ENCODE data around the gene CACTIN.

- no peak for TF ChIP-seq EZH2 (IDR thresholded peaks at IDR 0.05; ENCODE audit: low read depth)
- TF ChIP-seq, protein P1, sequence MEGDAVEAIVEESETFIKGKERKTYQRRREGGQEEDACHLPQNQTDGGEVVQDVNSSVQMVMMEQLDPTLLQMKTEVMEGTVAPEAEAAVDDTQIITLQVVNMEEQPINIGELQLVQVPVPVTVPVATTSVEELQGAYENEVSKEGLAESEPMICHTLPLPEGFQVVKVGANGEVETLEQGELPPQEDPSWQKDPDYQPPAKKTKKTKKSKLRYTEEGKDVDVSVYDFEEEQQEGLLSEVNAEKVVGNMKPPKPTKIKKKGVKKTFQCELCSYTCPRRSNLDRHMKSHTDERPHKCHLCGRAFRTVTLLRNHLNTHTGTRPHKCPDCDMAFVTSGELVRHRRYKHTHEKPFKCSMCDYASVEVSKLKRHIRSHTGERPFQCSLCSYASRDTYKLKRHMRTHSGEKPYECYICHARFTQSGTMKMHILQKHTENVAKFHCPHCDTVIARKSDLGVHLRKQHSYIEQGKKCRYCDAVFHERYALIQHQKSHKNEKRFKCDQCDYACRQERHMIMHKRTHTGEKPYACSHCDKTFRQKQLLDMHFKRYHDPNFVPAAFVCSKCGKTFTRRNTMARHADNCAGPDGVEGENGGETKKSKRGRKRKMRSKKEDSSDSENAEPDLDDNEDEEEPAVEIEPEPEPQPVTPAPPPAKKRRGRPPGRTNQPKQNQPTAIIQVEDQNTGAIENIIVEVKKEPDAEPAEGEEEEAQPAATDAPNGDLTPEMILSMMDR (conservative IDR thresholded peaks at IDR 0.05): no peak
Observed at GRCh38 chr19:3645067-3645396, 18.4 kb upstream of the CACTIN start.
